NCI-H345 treated with DMSO at 0.1 percent for 48 hours (cell line): Measurements from ENCODE around the gene CYTIP.
"Not testable (repeated sequence)": the region's sequence is repeated elsewhere in the genome, so short reads cannot be mapped to it uniquely, and the experiment has no call there.

Source experiments
- DNase-seq: peaks from one replicate; lab custom pipeline; 2025; ENCODE audit not compliant: unreplicated experiment; lab: John Stamatoyannopoulos, UW

Gene CYTIP

GRCh38 chr2:157427003-157427921 lies 16.6 kb downstream of the CYTIP start:
- DNase-seq = no peak

GRCh38 chr2:157426477-157426994 lies 17.4 kb downstream of the CYTIP start:
- DNase-seq = no peak

GRCh38 chr2:157424374-157424773 lies 19.5 kb downstream of the CYTIP start:
- no peak for DNase-seq

GRCh38 chr2:157421964-157422363 lies 21.9 kb downstream of the CYTIP start:
- DNase-seq = no peak

- no peak for DNase-seq
Observed at GRCh38 chr2:157421331-157421944, 22.5 kb downstream of the CYTIP start.

GRCh38 chr2:157420771-157421323 lies 23.0 kb downstream of the CYTIP start:
- DNase-seq = no peak

- no peak for DNase-seq
Observed at GRCh38 chr2:157419031-157419575, 24.8 kb downstream of the CYTIP start.

GRCh38 chr2:157418239-157418641 lies 25.6 kb downstream of the CYTIP start:
- no peak for DNase-seq

GRCh38 chr2:157415591-157416101 lies 28.2 kb downstream of the CYTIP start:
- no peak for DNase-seq

GRCh38 chr2:157414050-157414449 lies 29.8 kb downstream of the CYTIP start:
- DNase-seq = no peak

- no peak for DNase-seq
Observed at GRCh38 chr2:157413326-157414035, 30.4 kb downstream of the CYTIP start.

- no peak for DNase-seq
Observed at GRCh38 chr2:157411624-157412336, 32.1 kb downstream of the CYTIP start.

- not testable (repeated sequence) for DNase-seq
Observed at GRCh38 chr2:157405398-157405797, 38.5 kb downstream of the CYTIP start.

- no peak for DNase-seq
Observed at GRCh38 chr2:157404363-157404762, 39.5 kb downstream of the CYTIP start.

GRCh38 chr2:157402801-157403485 lies 40.9 kb downstream of the CYTIP start:
- not testable (repeated sequence) for DNase-seq

- no peak for DNase-seq
Observed at GRCh38 chr2:157395811-157396210, 48.1 kb downstream of the CYTIP start.

- no peak for DNase-seq
Observed at GRCh38 chr2:157394928-157395327, 49.0 kb downstream of the CYTIP start.

- no peak for DNase-seq
Observed at GRCh38 chr2:157393348-157393747, 50.5 kb downstream of the CYTIP start.

- no peak for DNase-seq
Observed at GRCh38 chr2:157388827-157389226, 55.1 kb downstream of the CYTIP start.
